Measurements from ENCODE around the gene HLA-DMB.

- TF ChIP-seq CTCF (IDR thresholded peaks at IDR 0.05; ENCODE audit: low read depth, low read length, poor library complexity, severe bottlenecking) (no peak), EZH2phosphoT487 (IDR thresholded peaks at IDR 0.05; ENCODE audit: borderline replicate concordance, low read length) (no peak)
Observed at GRCh38 chr6:32968867-32969684, 28.2 kb upstream of the HLA-DMB start.

Measured in DOHH2 (cell line).